ENCODE results near the gene NETO1.

GRCh38 chr18:72834731-72835130 lies 33.1 kb downstream of the NETO1 start:
- TF ChIP-seq SIN3A (IDR thresholded peaks at IDR 0.05; ENCODE audit: low read depth, low read length): no peak
- TF ChIP-seq TARDBP (IDR thresholded peaks at IDR 0.05; ENCODE audit: borderline replicate concordance): no peak
- no peak for TF ChIP-seq EP300 (IDR thresholded peaks at IDR 0.05; ENCODE audit: borderline replicate concordance in 1 of 2, control insufficient read depth in 1 of 2, low read depth in 2 of 2, low read length in 2 of 2)
- TF ChIP-seq USF2 (IDR thresholded peaks at IDR 0.05; ENCODE audit: borderline replicate concordance, low read depth, low read length): no peak
- TF ChIP-seq RAD21 (IDR thresholded peaks at IDR 0.05; ENCODE audit: insufficient read depth, low read depth, low read length): no peak
- TF ChIP-seq CTCF (IDR thresholded peaks at IDR 0.05 in 2 of 3, conservative IDR thresholded peaks at IDR 0.05 in 1 of 3; ENCODE audit: control insufficient read depth in 2 of 3, extremely low read depth in 1 of 3, insufficient read depth in 1 of 3, low read depth in 3 of 3, low read length in 3 of 3): no peak
- no peak for TF ChIP-seq KDM1A (IDR thresholded peaks at IDR 0.05; ENCODE audit: borderline replicate concordance)
- no peak for TF ChIP-seq NR2C2 (IDR thresholded peaks at IDR 0.05; ENCODE audit: borderline replicate concordance, control insufficient read depth, insufficient read length, low read depth)
- no peak for TF ChIP-seq ZNF687 (IDR thresholded peaks at IDR 0.05)
- TF ChIP-seq ELK1 (IDR thresholded peaks at IDR 0.05; ENCODE audit: low read depth, low read length): no peak
- no peak for TF ChIP-seq ATF2 (IDR thresholded peaks at IDR 0.05; ENCODE audit: low read length)
- no peak for TF ChIP-seq IRF5 (IDR thresholded peaks at IDR 0.05; ENCODE audit: borderline replicate concordance)
- TF ChIP-seq DPF2 (IDR thresholded peaks at IDR 0.05): no peak
